ENCODE data around the gene MPP3. TPM values are rescaled to one million over a fixed set of nuclear protein-coding genes. Genes with fewer than 3 reads are reported as not detected.

Gene MPP3
- total RNA-seq, 1 experiment from 2014 or later: 24.5 TPM

- Mint-ChIP-seq H3K9me3 (ENCODE audit: unreplicated experiment) (no peaks in the 10 kb centered on the region), H3K4me3 (ENCODE audit: unreplicated experiment) (no peak overlapping the region), H3K36me3 (ENCODE audit: insufficient read depth, unreplicated experiment) (peaks cover 13% of the 10 kb centered on the region), H3K4me1 (ENCODE audit: insufficient read depth, unreplicated experiment) (peaks cover 8% of the 10 kb centered on the region), H3K27ac (ENCODE audit: low read depth, unreplicated experiment) (no peak overlapping the region), H3K27me3 (ENCODE audit: insufficient read depth, unreplicated experiment) (no peaks in the 10 kb centered on the region)
- intact Hi-C loops (cut with micrococcal nuclease): no loop called here
- POLR2A ChIA-PET: interaction anchor here (0.6 to 1.3 kb wide), 3 partner anchors 16 to 54 kb away, joined by 3 to 4 read pairs (median 3); no protein-coding TSS in a partner anchor
- DNase-seq (ENCODE audit: unreplicated experiment): no peak
- BruUV-seq (replicated peaks): no TSS peak
- no peak for TF ChIP-seq CTCF (IDR thresholded peaks at IDR 0.05; ENCODE audit: unreplicated experiment)
- CTCF ChIA-PET: no interaction called here
These were observed 20.3 kb downstream of the MPP3 start for GRCh38 chr17:43812396-43813265.

- peaks cover 8% of the 10 kb centered on the region for H3K4me1 Mint-ChIP-seq (ENCODE audit: insufficient read depth, unreplicated experiment)
- no peak for TF ChIP-seq CTCF (IDR thresholded peaks at IDR 0.05; ENCODE audit: unreplicated experiment)
- intact Hi-C loops (cut with micrococcal nuclease): no loop called here
- ChIA-PET POLR2A (no interaction called here), CTCF (interaction anchor here (0.6 kb wide), 1 partner anchor 1715 kb away, joined by 3 read pairs; no protein-coding TSS in a partner anchor)
- no peak for DNase-seq (ENCODE audit: unreplicated experiment)
- H3K4me3 Mint-ChIP-seq (ENCODE audit: unreplicated experiment): no peak overlapping the region
- H3K9me3 Mint-ChIP-seq (ENCODE audit: unreplicated experiment): no peaks in the 10 kb centered on the region
- no peak overlapping the region for H3K27ac Mint-ChIP-seq (ENCODE audit: low read depth, unreplicated experiment)
- no peaks in the 10 kb centered on the region for H3K27me3 Mint-ChIP-seq (ENCODE audit: insufficient read depth, unreplicated experiment)
- no TSS peak for BruUV-seq (replicated peaks)
- peaks cover 18% of the 10 kb centered on the region for H3K36me3 Mint-ChIP-seq (ENCODE audit: insufficient read depth, unreplicated experiment)
These were observed 22.1 kb downstream of the MPP3 start for GRCh38 chr17:43810823-43811222.

- no peak for TF ChIP-seq CTCF (IDR thresholded peaks at IDR 0.05; ENCODE audit: unreplicated experiment)
- no peak for DNase-seq (ENCODE audit: unreplicated experiment)
- intact Hi-C loops (cut with micrococcal nuclease): no loop called here
- Mint-ChIP-seq H3K4me3 (ENCODE audit: unreplicated experiment) (no peak overlapping the region), H3K4me1 (ENCODE audit: insufficient read depth, unreplicated experiment) (peaks cover 8% of the 10 kb centered on the region), H3K36me3 (ENCODE audit: insufficient read depth, unreplicated experiment) (peaks cover 13% of the 10 kb centered on the region), H3K9me3 (ENCODE audit: unreplicated experiment) (no peaks in the 10 kb centered on the region), H3K27me3 (ENCODE audit: insufficient read depth, unreplicated experiment) (no peaks in the 10 kb centered on the region), H3K27ac (ENCODE audit: low read depth, unreplicated experiment) (no peak overlapping the region)
- no TSS peak for BruUV-seq (replicated peaks)
- ChIA-PET POLR2A (no interaction called here), CTCF (no interaction called here)
These were observed 22.7 kb downstream of the MPP3 start for GRCh38 chr17:43810226-43810715.

GRCh38 chr17:43809121-43809520, 23.8 kb downstream of the MPP3 start:
- TF ChIP-seq CTCF (IDR thresholded peaks at IDR 0.05; ENCODE audit: unreplicated experiment): no peak
- POLR2A ChIA-PET: no interaction called here
- no peaks in the 10 kb centered on the region for H3K9me3 Mint-ChIP-seq (ENCODE audit: unreplicated experiment)
- intact Hi-C loops (cut with micrococcal nuclease): no loop called here
- no peak overlapping the region for H3K27ac Mint-ChIP-seq (ENCODE audit: low read depth, unreplicated experiment)
- no peaks in the 10 kb centered on the region for H3K27me3 Mint-ChIP-seq (ENCODE audit: insufficient read depth, unreplicated experiment)
- BruUV-seq (replicated peaks): no TSS peak
- H3K4me1 Mint-ChIP-seq (ENCODE audit: insufficient read depth, unreplicated experiment): no peaks in the 10 kb centered on the region
- CTCF ChIA-PET: interaction anchor here (0.5 kb wide), 1 partner anchor 58 kb away, joined by 3 read pairs; no protein-coding TSS in a partner anchor
- DNase-seq (ENCODE audit: unreplicated experiment): no peak
- H3K36me3 Mint-ChIP-seq (ENCODE audit: insufficient read depth, unreplicated experiment): peaks cover 6% of the 10 kb centered on the region
- H3K4me3 Mint-ChIP-seq (ENCODE audit: unreplicated experiment): no peak overlapping the region

Measured in MCF 10A (cell line).